ENCODE measurements around the gene SDR39U1.

DNA sequence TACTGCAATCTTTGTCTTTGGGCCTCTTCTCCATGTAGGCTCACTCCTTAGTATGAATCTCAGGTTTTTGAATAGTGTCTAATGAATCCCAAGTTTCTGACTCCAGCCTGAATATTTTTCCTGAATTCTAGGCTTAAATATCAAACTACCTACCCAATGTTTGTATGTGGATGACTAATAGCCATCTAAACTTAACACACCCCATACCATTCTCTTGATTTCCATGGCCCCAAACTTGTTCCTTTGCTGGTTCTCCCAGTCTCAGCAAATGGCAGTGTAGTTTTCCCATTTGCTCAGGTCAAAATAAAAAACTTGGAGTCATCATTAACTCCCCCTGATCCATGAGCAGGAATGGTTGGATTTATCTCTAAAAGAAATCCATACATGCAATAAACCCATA lies 18.8 kb upstream of the SDR39U1 start:
- TF ChIP-seq, protein P1, sequence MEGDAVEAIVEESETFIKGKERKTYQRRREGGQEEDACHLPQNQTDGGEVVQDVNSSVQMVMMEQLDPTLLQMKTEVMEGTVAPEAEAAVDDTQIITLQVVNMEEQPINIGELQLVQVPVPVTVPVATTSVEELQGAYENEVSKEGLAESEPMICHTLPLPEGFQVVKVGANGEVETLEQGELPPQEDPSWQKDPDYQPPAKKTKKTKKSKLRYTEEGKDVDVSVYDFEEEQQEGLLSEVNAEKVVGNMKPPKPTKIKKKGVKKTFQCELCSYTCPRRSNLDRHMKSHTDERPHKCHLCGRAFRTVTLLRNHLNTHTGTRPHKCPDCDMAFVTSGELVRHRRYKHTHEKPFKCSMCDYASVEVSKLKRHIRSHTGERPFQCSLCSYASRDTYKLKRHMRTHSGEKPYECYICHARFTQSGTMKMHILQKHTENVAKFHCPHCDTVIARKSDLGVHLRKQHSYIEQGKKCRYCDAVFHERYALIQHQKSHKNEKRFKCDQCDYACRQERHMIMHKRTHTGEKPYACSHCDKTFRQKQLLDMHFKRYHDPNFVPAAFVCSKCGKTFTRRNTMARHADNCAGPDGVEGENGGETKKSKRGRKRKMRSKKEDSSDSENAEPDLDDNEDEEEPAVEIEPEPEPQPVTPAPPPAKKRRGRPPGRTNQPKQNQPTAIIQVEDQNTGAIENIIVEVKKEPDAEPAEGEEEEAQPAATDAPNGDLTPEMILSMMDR (conservative IDR thresholded peaks at IDR 0.05; ENCODE audit: low read depth, low read length), result no peak
- TF ChIP-seq EZH2 (IDR thresholded peaks at IDR 0.05; ENCODE audit: low read length, unreplicated experiment) (no peak), EZH2phosphoT487 (IDR thresholded peaks at IDR 0.05; ENCODE audit: borderline replicate concordance, low read length) (no peak)

Data from PC-3 (cell line).